Esophagus (tissue), 2 donors: ENCODE data around the gene SERPINB8. TPM values are rescaled to one million over a fixed set of nuclear protein-coding genes. Genes with fewer than 3 reads are reported as not detected.

ENCODE experiments used
- H3K27ac ChIP-seq, 2 donors: one replicate each; pipeline ENCODE4 v1.5.1; 2013; ENCODE audit warnings: low read depth in 2 of 2, mild to moderate bottlenecking in 2 of 2, inconsistent platforms in 1 of 2, low read length in 1 of 2, moderate library complexity in 1 of 2
- H3K27me3 ChIP-seq, 2 donors: one replicate each; pipeline ENCODE4 v1.6.1; 2013; ENCODE audit warnings: low read length in 2 of 2, control low read depth in 1 of 2, mild to moderate bottlenecking in 1 of 2; ENCODE audit not compliant: insufficient read depth in 2 of 2, control insufficient read depth in 1 of 2
- H3K36me3 ChIP-seq, 2 donors: one replicate each; pipeline ENCODE4 v1.6.1; 2013; ENCODE audit warnings: low read length in 1 of 2; ENCODE audit not compliant: control insufficient read depth in 2 of 2, insufficient read depth in 2 of 2
- H3K4me1 ChIP-seq, 2 donors: one replicate each; pipeline ENCODE4 v1.6.1; 2013; ENCODE audit warnings: low read length in 1 of 2; ENCODE audit not compliant: control insufficient read depth in 2 of 2, insufficient read depth in 2 of 2
- H3K4me3 ChIP-seq, 2 donors: one replicate each; pipeline ENCODE4 v1.5.1; 2013; ENCODE audit warnings: low read length in 2 of 2, mild to moderate bottlenecking in 2 of 2, low read depth in 1 of 2, moderate library complexity in 1 of 2
- H3K9me3 ChIP-seq, 2 donors: one replicate each; pipeline ENCODE4 v1.6.1; 2013; ENCODE audit warnings: mild to moderate bottlenecking in 2 of 2, low read depth in 1 of 2, low read length in 1 of 2, moderate library complexity in 1 of 2; ENCODE audit not compliant: control insufficient read depth in 2 of 2, insufficient read depth in 1 of 2
- WGBS, 2 donors: extraction: QIAGEN DNeasy Blood & Tissue Kit; methylation state at CpG; one replicate each; pipeline ENCODE4 v1.1.7; 2013; 5-methylcytosine and 5-hydroxymethylcytosine counted together
- polyA plus RNA-seq, 2 donors: library from polyadenylated mRNA; stranded (reverse); fragments of 200-250 nt; gene quantifications; one replicate each; pipeline ENCODE4 v1.2.3, GENCODE V29; 2013
- donor health status: healthy with polysubstance abuse.
- donor health status: Bipolar disorder and iron deficiency.

Gene SERPINB8
- polyA plus RNA-seq, 2 donors, result 20.6 to 27.3 TPM

GRCh38 chr18:63979409-63979920 lies 9.6 kb downstream of the SERPINB8 start:
- H3K36me3 ChIP-seq, result peaks cover 14 to 15% of the 10 kb centered on the region in 2 donors
- H3K9me3 ChIP-seq, result no peaks in the 10 kb centered on the region
- H3K27ac ChIP-seq, result peak overlapping the region in 1 of 2 donors; percentile 6
- 10% methylated on average over 6 of the region's 6 CpGs for WGBS, 2 donors
- no peaks in the 10 kb centered on the region for H3K4me1 ChIP-seq
- H3K27me3 ChIP-seq, result no peaks in the 10 kb centered on the region
- H3K4me3 ChIP-seq, result no peak overlapping the region

GRCh38 chr18:63980027-63980426 lies 10.1 kb downstream of the SERPINB8 start:
- Histone ChIP-seq H3K27me3 (no peaks in the 10 kb centered on the region), H3K4me1 (no peaks in the 10 kb centered on the region), H3K4me3 (no peak overlapping the region), H3K27ac (no peak overlapping the region), H3K9me3 (no peaks in the 10 kb centered on the region), H3K36me3 (peaks cover 14 to 16% of the 10 kb centered on the region in 2 donors)
- 66% methylated on average over 7 of the region's 7 CpGs for WGBS, 2 donors

- H3K27me3 ChIP-seq, result no peaks in the 10 kb centered on the region
- H3K9me3 ChIP-seq, result no peaks in the 10 kb centered on the region
- H3K4me1 ChIP-seq, result no peaks in the 10 kb centered on the region
- H3K36me3 ChIP-seq, result peaks cover 14 to 18% of the 10 kb centered on the region in 2 donors
- no peak overlapping the region for H3K4me3 ChIP-seq
- no peak overlapping the region for H3K27ac ChIP-seq
- 85 to 87% methylated on average over 6 of the region's 6 CpGs for WGBS, 2 donors
These were observed 11.1 kb downstream of the SERPINB8 start for GRCh38 chr18:63980896-63981460.

GRCh38 chr18:63981719-63982118 lies 11.8 kb downstream of the SERPINB8 start:
- WGBS, 2 donors, result 36 to 56% methylated on average over 2 of the region's 2 CpGs
- no peaks in the 10 kb centered on the region for H3K4me1 ChIP-seq
- H3K9me3 ChIP-seq, result no peaks in the 10 kb centered on the region
- no peak overlapping the region for H3K27ac ChIP-seq
- H3K36me3 ChIP-seq, result peaks cover 14 to 18% of the 10 kb centered on the region in 2 donors
- no peak overlapping the region for H3K4me3 ChIP-seq
- H3K27me3 ChIP-seq, result no peaks in the 10 kb centered on the region

- Histone ChIP-seq H3K27ac (no peak overlapping the region), H3K4me3 (no peak overlapping the region), H3K9me3 (no peaks in the 10 kb centered on the region), H3K27me3 (no peaks in the 10 kb centered on the region), H3K4me1 (no peaks in the 10 kb centered on the region), H3K36me3 (peaks cover 14 to 24% of the 10 kb centered on the region in 2 donors)
- WGBS, 2 donors, result 91 to 92% methylated on average over 3 of the region's 3 CpGs
These were observed 12.5 kb downstream of the SERPINB8 start for GRCh38 chr18:63982361-63982760.

DNA sequence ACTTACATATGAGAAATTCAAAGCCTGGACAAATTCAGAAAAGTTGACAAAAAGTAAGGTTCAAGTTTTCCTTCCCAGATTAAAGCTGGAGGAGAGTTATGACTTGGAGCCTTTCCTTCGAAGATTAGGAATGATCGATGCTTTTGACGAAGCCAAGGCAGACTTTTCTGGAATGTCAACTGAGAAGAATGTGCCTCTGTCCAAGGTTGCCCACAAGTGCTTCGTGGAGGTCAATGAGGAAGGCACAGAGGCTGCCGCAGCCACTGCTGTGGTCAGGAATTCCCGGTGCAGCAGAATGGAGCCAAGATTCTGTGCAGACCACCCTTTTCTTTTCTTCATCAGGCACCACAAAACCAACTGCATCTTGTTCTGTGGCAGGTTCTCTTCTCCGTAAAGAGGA lies 17.0 kb downstream of the SERPINB8 start:
- Histone ChIP-seq H3K27me3 (no peaks in the 10 kb centered on the region), H3K36me3 (peaks cover 6 to 22% of the 10 kb centered on the region in 2 donors), H3K27ac (no peak overlapping the region), H3K4me1 (no peaks in the 10 kb centered on the region), H3K9me3 (no peaks in the 10 kb centered on the region), H3K4me3 (no peak overlapping the region)
- WGBS, 2 donors, result 85 to 86% methylated on average over 7 of the region's 7 CpGs

DNA sequence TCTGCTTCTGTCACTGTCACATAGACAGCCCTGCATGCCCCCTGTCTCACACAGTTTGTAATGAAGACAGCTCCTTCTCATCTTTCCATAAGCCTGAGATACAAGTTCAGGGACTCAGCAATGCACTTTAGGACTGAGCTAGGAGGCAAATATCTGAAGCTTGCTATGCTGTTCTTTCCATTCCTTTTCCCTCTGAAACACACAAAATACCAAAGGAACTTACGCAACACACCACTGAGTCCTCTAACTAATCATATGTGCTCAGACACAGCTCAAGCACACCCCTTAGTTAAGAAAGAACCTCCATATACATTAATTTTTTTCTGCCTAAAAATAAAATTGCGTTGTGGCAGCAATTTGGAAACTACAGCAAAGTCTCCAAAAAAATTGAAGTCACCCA lies 17.9 kb downstream of the SERPINB8 start:
- Histone ChIP-seq H3K4me1 (no peaks in the 10 kb centered on the region), H3K27me3 (no peaks in the 10 kb centered on the region), H3K36me3 (peaks cover 0 to 18% of the 10 kb centered on the region in 2 donors), H3K9me3 (no peaks in the 10 kb centered on the region), H3K4me3 (no peak overlapping the region), H3K27ac (no peak overlapping the region)
- 86 to 94% methylated on average over 2 of the region's 2 CpGs for WGBS, 2 donors

DNA sequence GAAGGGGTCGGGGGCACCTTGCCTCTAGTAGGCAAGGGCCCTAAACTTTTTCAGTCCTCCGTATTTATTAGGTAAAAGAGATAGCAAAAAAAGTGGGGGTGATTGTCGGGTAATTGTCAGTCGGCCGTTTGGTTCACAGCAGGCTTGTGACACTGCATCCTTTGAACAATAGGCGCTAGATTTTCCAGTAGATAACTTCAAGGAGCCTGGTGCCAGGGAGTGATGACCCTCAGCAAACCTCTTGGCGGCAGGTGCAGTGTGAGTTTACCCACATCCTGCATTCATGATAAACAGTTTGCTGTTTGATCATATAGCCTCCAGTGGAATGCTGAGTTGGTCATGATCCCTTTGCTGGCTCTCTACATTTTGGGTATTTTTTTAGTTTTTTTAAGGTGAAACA lies 22.9 kb downstream of the SERPINB8 start:
- no peak overlapping the region for H3K4me3 ChIP-seq
- no peaks in the 10 kb centered on the region for H3K4me1 ChIP-seq
- 85 to 87% methylated on average over 7 of the region's 7 CpGs for WGBS, 2 donors
- no peak overlapping the region for H3K27ac ChIP-seq
- H3K9me3 ChIP-seq, result peaks cover 0 to 3% of the 10 kb centered on the region in 2 donors
- no peaks in the 10 kb centered on the region for H3K36me3 ChIP-seq
- H3K27me3 ChIP-seq, result no peaks in the 10 kb centered on the region

DNA sequence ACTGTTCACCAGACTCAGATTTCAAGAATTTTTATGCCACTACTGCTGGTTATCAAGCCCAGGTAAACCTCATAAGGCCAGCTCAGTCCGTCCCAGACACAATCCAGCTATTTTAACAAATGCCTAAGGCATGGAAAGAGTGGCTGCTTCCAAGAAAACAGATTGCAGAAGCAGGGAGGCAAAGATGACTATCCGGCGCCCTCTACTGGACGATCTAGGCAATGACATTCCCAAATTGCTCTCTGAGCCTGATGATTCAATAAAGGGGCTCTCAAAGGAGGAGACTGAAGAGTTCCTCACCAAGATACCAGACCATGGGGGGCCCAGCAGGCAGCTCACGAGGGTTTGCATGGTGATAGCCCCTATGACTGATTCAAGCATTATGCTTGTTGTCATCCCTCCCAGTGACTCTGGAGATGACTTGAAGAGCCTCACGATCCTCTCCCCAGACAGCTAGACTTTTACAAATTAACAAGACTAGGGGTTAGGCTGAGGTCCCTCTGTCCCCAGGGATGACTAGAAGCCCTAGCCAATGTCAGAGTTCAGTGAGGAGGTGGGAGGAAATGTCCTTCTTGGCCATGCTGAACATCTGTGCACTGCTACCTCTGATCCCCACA lies 25.0 kb downstream of the SERPINB8 start:
- WGBS, 2 donors, result 18 to 20% methylated on average over 6 of the region's 6 CpGs
- Histone ChIP-seq H3K36me3 (no peaks in the 10 kb centered on the region), H3K27me3 (no peaks in the 10 kb centered on the region), H3K9me3 (peaks cover 0 to 3% of the 10 kb centered on the region in 2 donors), H3K4me3 (no peak overlapping the region), H3K27ac (no peak overlapping the region), H3K4me1 (no peaks in the 10 kb centered on the region)

DNA sequence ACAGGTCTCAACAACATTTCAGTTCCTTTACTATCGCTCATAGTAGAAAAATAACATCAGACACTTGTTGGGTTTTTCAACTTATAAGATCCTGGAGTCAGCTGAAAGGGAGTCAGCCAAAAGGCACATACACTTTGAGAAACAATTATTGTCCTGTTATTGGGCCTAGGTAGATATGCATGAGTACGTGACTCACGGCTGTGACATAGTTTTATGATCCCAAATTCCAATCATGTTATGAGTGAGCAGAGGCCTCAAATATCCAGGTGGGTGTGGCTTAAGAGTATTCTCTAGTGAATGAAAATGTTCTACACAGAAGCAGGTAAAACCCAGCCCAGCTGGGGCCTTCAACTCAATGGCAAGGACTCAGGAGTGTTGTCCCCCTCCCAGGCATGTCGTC lies 27.2 kb downstream of the SERPINB8 start:
- WGBS, 2 donors, result 82 to 85% methylated on average over 4 of the region's 4 CpGs
- no peaks in the 10 kb centered on the region for H3K27me3 ChIP-seq
- H3K27ac ChIP-seq, result no peak overlapping the region
- H3K9me3 ChIP-seq, result peaks cover 0 to 5% of the 10 kb centered on the region in 2 donors
- no peaks in the 10 kb centered on the region for H3K4me1 ChIP-seq
- H3K4me3 ChIP-seq, result no peak overlapping the region
- no peaks in the 10 kb centered on the region for H3K36me3 ChIP-seq
